HepG2 (cell line): ENCODE data around the gene IGF2. TPM values are rescaled to one million over a fixed set of nuclear protein-coding genes. Genes with fewer than 3 reads are reported as not detected.

Experiments
- ATAC-seq: fragments of 200-7000 bp; cut with Tn5 transposase; 3 replicates; pipeline ENCODE4 v1.9.1; 2020; ENCODE audit warnings: mild to moderate bottlenecking, moderate library complexity
- BruUV-seq: library from RNA; stranded (reverse); fragments of 400-500 nt; replicated peaks from 2 replicates; lab custom pipeline; 2021; lab: Mats Ljungman, UMichigan
- CTCF ChIA-PET: fragments of 300-600 bp; formaldehyde crosslinking; extraction: SDS; loops from one replicate; lab custom pipeline; 2021; ENCODE audit warnings: low total read pairs, inconsistent platforms, low intra/inter-chr PET ratio; lab: Yijun Ruan, JAX
- POLR2A ChIA-PET: fragments of 350-600 bp; sonication (Branson Sonifier 250); formaldehyde crosslinking; loops from one replicate; lab custom pipeline; 2020; ENCODE audit warnings: antibody characterized with exemption, inconsistent platforms; lab: Yijun Ruan, JAX
- DNase-seq: peaks from one replicate; pipeline ENCODE4 v3.0.0-alpha.2; 2015; ENCODE audit warnings: low spot score
- FAIRE-seq: peaks from 3 replicates; lab custom pipeline; 2011; peaks lifted over from hg19 to GRCh38; lab: Jason Lieb, UNC
- H2AFZ ChIP-seq: one replicate; pipeline ENCODE4 v1.6.1; 2011; ENCODE audit warnings: low read length, inconsistent platforms
- H3K27ac ChIP-seq: fragments of 300-600 bp; 3 replicates; pipeline ENCODE4 v1.8.0; 2011; ENCODE audit warnings: mixed run types, mild to moderate bottlenecking, mixed read lengths, low read length, inconsistent platforms; ENCODE audit not compliant: insufficient read depth; ENCODE audit errors: extremely low read length
- H3K27me3 ChIP-seq, 2 experiments: fragments of 200-600 bp in 1 of 2; 2 replicates in 1 of 2; 3 replicates in 1 of 2; pipeline versions ENCODE4 v1.6.0 to v1.8.0; 2011; ENCODE audit warnings: low read length in 2 of 2, mild to moderate bottlenecking in 2 of 2, moderate library complexity in 2 of 2, inconsistent platforms in 1 of 2; ENCODE audit not compliant: insufficient read depth in 2 of 2, control insufficient read depth in 1 of 2
- H3K36me3 ChIP-seq, 2 experiments: fragments of 200-600 bp in 1 of 2; replicated peaks in 1 of 2; 2 replicates in 1 of 2; 3 replicates in 1 of 2; pipeline versions ENCODE4 v1.5.1 to v1.8.0; 2011; ENCODE audit warnings: low read length in 2 of 2, inconsistent platforms in 1 of 2; ENCODE audit not compliant: insufficient read depth in 2 of 2, control insufficient read depth in 1 of 2
- H3K4me1 ChIP-seq: 2 replicates; pipeline ENCODE4 v1.5.1; 2012; ENCODE audit warnings: low read length, inconsistent platforms; ENCODE audit not compliant: insufficient read depth
- H3K4me2 ChIP-seq: 2 replicates; pipeline ENCODE4 v1.6.0; 2011; ENCODE audit warnings: low read depth, low read length, inconsistent platforms
- H3K4me3 ChIP-seq, 3 experiments: fragments of 200-600 bp in 1 of 3; sonication (generic), shearing (Covaris generic) in 1 of 3; replicated peaks in 1 of 3; 2 replicates each; pipeline ENCODE4 v1.5.1; 2011 to 2016; ENCODE audit warnings: low read length in 3 of 3, inconsistent platforms in 2 of 3, low read depth in 2 of 3, mild to moderate bottlenecking in 2 of 3, control low read depth in 1 of 3, mixed read lengths in 1 of 3; ENCODE audit not compliant: insufficient read depth in 1 of 3
- H3K79me2 ChIP-seq: one replicate; pipeline ENCODE4 v1.6.1; 2011; ENCODE audit warnings: low read length, inconsistent platforms; ENCODE audit not compliant: insufficient read depth
- H3K9ac ChIP-seq: 2 replicates; pipeline ENCODE4 v1.6.0; 2011; ENCODE audit warnings: mild to moderate bottlenecking, low read depth, low read length, inconsistent platforms; ENCODE audit not compliant: insufficient read depth
- H3K9me3 ChIP-seq: 2 replicates; pipeline ENCODE4 v1.5.1; 2012; ENCODE audit warnings: mild to moderate bottlenecking, low read length
- H4K20me1 ChIP-seq: 2 replicates; pipeline ENCODE4 v1.6.0; 2011; ENCODE audit warnings: inconsistent platforms, mild to moderate bottlenecking, low read length, moderate library complexity; ENCODE audit not compliant: insufficient read depth
- DMAP1 ChIP-seq: IDR thresholded peaks from 2 replicates; pipeline ENCODE4 v1.6.1; 2016
- ELF1 ChIP-seq: sonication (generic); formaldehyde crosslinking; IDR thresholded peaks from 2 replicates; pipeline ENCODE4 v1.4.0; 2020; ENCODE audit warnings: missing genetic modification reagents
- FOSL2 ChIP-seq: sonication (generic); formaldehyde crosslinking; IDR thresholded peaks from 2 replicates; pipeline ENCODE4 v1.4.0; 2020; ENCODE audit warnings: missing genetic modification reagents
- IKZF4 ChIP-seq: sonication (generic); formaldehyde crosslinking; IDR thresholded peaks from 2 replicates; pipeline ENCODE4 v1.5.1; 2020; ENCODE audit warnings: borderline replicate concordance, mild to moderate bottlenecking, low read depth, missing genetic modification reagents; ENCODE audit errors: not compliant biosample characterization
- KLF15 ChIP-seq: sonication (generic); formaldehyde crosslinking; IDR thresholded peaks from 2 replicates; pipeline ENCODE4 v1.8.1; 2023; ENCODE audit warnings: borderline replicate concordance, mild to moderate bottlenecking, inconsistent platforms, missing genetic modification reagents, mixed read lengths
- PREB ChIP-seq: sonication (generic); formaldehyde crosslinking; IDR thresholded peaks from 2 replicates; pipeline ENCODE4 v1.4.0; 2020; ENCODE audit warnings: missing genetic modification reagents
- SIN3A ChIP-seq: IDR thresholded peaks from 2 replicates; pipeline ENCODE4 v1.6.1; 2011; ENCODE audit warnings: low read depth, mild to moderate bottlenecking, control low read depth, low read length, borderline replicate concordance
- ZNF547 ChIP-seq: sonication (generic); formaldehyde crosslinking; IDR thresholded peaks from 2 replicates; pipeline ENCODE4 v1.5.1; 2020; ENCODE audit warnings: mild to moderate bottlenecking, missing genetic modification reagents
- ZNF850 ChIP-seq: sonication (generic); formaldehyde crosslinking; conservative IDR thresholded peaks from 2 replicates; pipeline ENCODE4 v1.9.0; 2021; ENCODE audit warnings: mild to moderate bottlenecking, missing genetic modification reagents
- ZSCAN22 ChIP-seq: sonication (generic); formaldehyde crosslinking; IDR thresholded peaks from 2 replicates; pipeline ENCODE4 v1.4.0; 2020; ENCODE audit warnings: mild to moderate bottlenecking, missing genetic modification reagents
- WGBS: methylation state at CpG from one replicate; pipeline ENCODE4 v1.1.6; 2017; ENCODE audit warnings: low lambda C conversion rate; 5-methylcytosine and 5-hydroxymethylcytosine counted together
- in situ Hi-C: cut with HindIII; loops from 2 replicates; pipeline ENCODE4 v1.10.0; 2017; ENCODE audit warnings: low pct_unique_long_range_greater_than_20kb; ENCODE audit not compliant: extremely low pct_ligation_motif_present
- intact Hi-C: fragments of 100-400 bp; cut with micrococcal nuclease; formaldehyde crosslinking; loops from one replicate; pipeline ENCODE4 v1.10.0; 2022; ENCODE audit not compliant: unreplicated experiment
- polyA plus RNA-seq, 8 experiments: library from polyadenylated mRNA; depleted of rRNA in 3 of 8; stranded (reverse) in 7 of 8; unstranded in 1 of 8; fragments of >200 nt; fragmentation: Illumina TruSeq in 4 of 8; extraction: Trizol in 4 of 8; gene quantifications; 2 replicates each; pipeline versions ENCODE4 v1.2.1 to v1.2.3, GENCODE V29; 2011 to 2016; ENCODE audit warnings: low read depth in 4 of 8, missing spikeins in 1 of 8, mixed read lengths in 1 of 8; ENCODE audit not compliant: insufficient read depth in 1 of 8
- total RNA-seq, 5 experiments: library from RNA; depleted of rRNA; stranded (reverse); fragments of >200 nt; fragmentation: Illumina TruSeq; extraction: Trizol; gene quantifications; 2 replicates each; pipeline ENCODE4 v1.2.3, GENCODE V29; 2016; ENCODE audit warnings: low read depth in 1 of 5

IGF2 gene
- total and polyA plus RNA-seq, 2 of the 13 experiments (the other 11 are each of a cell fraction or from before 2014, with no cell fraction given) = 79.1 to 254 TPM

GRCh38 chr11:2182075-2182474, 42.9 kb upstream of the IGF2 start:
- ATAC-seq (no peak), FAIRE-seq (no peak), DNase-seq (no peak)
- no peak overlapping the region for H3K4me3 ChIP-seq
- H3K4me1 ChIP-seq = peaks cover 17% of the 10 kb centered on the region
- H3K36me3 ChIP-seq = no peaks in the 10 kb centered on the region
- peaks cover 12 to 72% of the 10 kb centered on the region in 2 experiments for H3K27me3 ChIP-seq
- no peak overlapping the region for H2AFZ ChIP-seq
- no peaks in the 10 kb centered on the region for H4K20me1 ChIP-seq
- no peaks in the 10 kb centered on the region for H3K79me2 ChIP-seq
- in situ Hi-C loops (no loop called here), intact Hi-C loops (no loop called here)
- BruUV-seq = no TSS peak
- no peak overlapping the region for H3K9ac ChIP-seq
- no peaks in the 10 kb centered on the region for H3K9me3 ChIP-seq
- 80% methylated on average over 2 of the region's 18 CpGs for WGBS
- H3K4me2 ChIP-seq = no peak overlapping the region
- POLR2A ChIA-PET = no interaction called here
- H3K27ac ChIP-seq = no peak overlapping the region
- TF ChIP-seq PREB (no peak), KLF15 (CRISPR knock-in tag) (no peak), ZNF547 (CRISPR knock-in tag) (no peak), SIN3A (no peak), DMAP1 (CRISPR knock-in tag) (no peak), ELF1 (CRISPR knock-in tag) (no peak), ZNF850 (CRISPR knock-in tag) (no peak), ZSCAN22 (CRISPR knock-in tag) (no peak)
- TF ChIP-seq, all 625 proteins: peak for 0
- CTCF ChIA-PET = no interaction called here

GRCh38 chr11:2180789-2181370, 41.7 kb upstream of the IGF2 start:
- no peak overlapping the region for H2AFZ ChIP-seq
- H3K27me3 ChIP-seq = peaks cover 14 to 72% of the 10 kb centered on the region in 2 experiments
- 19% methylated on average over 5 of the region's 11 CpGs for WGBS
- in situ Hi-C loops = no loop called here
- ChIA-PET CTCF (no interaction called here), POLR2A (no interaction called here)
- H3K79me2 ChIP-seq = no peaks in the 10 kb centered on the region
- H3K27ac ChIP-seq = no peak overlapping the region
- H3K9me3 ChIP-seq = no peaks in the 10 kb centered on the region
- H3K4me3 ChIP-seq = no peak overlapping the region
- no peak for DNase-seq
- H3K36me3 ChIP-seq = no peaks in the 10 kb centered on the region
- intact Hi-C loops = no loop called here
- no TSS peak for BruUV-seq
- FAIRE-seq = no peak
- TF ChIP-seq IKZF4 (CRISPR knock-in tag) (no peak), FOSL2 (CRISPR knock-in tag) (peak; percentile 32; the same call in 1 of the 2 replicates)
- H3K4me1 ChIP-seq = peaks cover 17% of the 10 kb centered on the region
- H4K20me1 ChIP-seq = no peaks in the 10 kb centered on the region
- ATAC-seq = no peak
- H3K9ac ChIP-seq = no peak overlapping the region
- H3K4me2 ChIP-seq = no peak overlapping the region; the same call in 1 of the 2 replicates
